Activated CD4-positive, alpha-beta T cell treated with anti-CD3 and anti-CD28 coated beads, Interleukin-2, amount 10 ng/mL, durations not matched to agents 7 days and 5 days (primary cell): ENCODE data around the gene CHST2. TPM values are rescaled to one million over a fixed set of nuclear protein-coding genes. Genes with fewer than 3 reads are reported as not detected.

Source experiments
- CTCF ChIA-PET: fragments of 350-600 bp; sonication (Branson Sonifier 250); formaldehyde crosslinking; loops from one replicate; lab custom pipeline; 2021; ENCODE audit warnings: antibody characterized with exemption; lab: Charles Lee
- POLR2A ChIA-PET: fragments of 350-600 bp; sonication (Branson Sonifier 250); formaldehyde crosslinking; loops from one replicate; lab custom pipeline; 2021; ENCODE audit warnings: antibody characterized with exemption; lab: Charles Lee
- DNase-seq: peaks from one replicate; pipeline ENCODE4 v3.0.0-alpha.2; 2020
- H3K27ac Mint-ChIP-seq: one replicate; pipeline ENCODE4 v1.8.0; 2021; ENCODE audit warnings: mild to moderate bottlenecking, moderate library complexity, mixed read lengths
- H3K27me3 Mint-ChIP-seq: one replicate; pipeline ENCODE4 v1.8.0; 2021; ENCODE audit warnings: mixed read lengths
- H3K36me3 Mint-ChIP-seq: one replicate; pipeline ENCODE4 v1.8.0; 2021; ENCODE audit warnings: low read depth, mixed read lengths
- H3K4me1 Mint-ChIP-seq: one replicate; pipeline ENCODE4 v1.8.0; 2021; ENCODE audit warnings: mixed read lengths
- H3K4me3 Mint-ChIP-seq: one replicate; pipeline ENCODE4 v1.8.0; 2021; ENCODE audit warnings: mild to moderate bottlenecking, moderate library complexity, mixed read lengths
- H3K9me3 Mint-ChIP-seq: one replicate; pipeline ENCODE4 v1.8.0; 2021; ENCODE audit warnings: mixed read lengths
- total RNA-seq, 2 experiments: library from RNA; stranded (reverse); gene quantifications; one replicate each; pipeline ENCODE4 v1.2.3, GENCODE V29; 2021

Gene CHST2
- total RNA-seq, 2 experiments from 2014 or later = 1.3 to 1.7 TPM

DNA sequence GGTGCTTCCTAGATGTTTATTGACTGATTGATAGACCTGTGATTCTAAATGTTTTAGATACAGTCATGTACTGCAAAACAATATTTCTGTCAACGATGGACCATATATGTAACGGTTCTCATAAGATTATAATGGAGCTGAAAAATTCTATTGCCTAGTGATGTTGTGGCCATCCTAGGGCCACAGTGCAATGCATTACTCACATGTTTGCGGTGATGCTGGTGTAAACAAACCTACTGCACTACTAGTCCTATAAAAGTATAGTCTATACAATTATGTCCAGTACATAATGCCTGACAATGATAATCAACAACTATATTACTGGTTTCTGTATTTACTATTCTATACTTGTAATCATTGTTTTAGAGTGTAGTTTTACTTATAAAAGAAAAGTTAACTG is 46.8 kb downstream of the CHST2 start:
- H3K4me1 Mint-ChIP-seq = peaks cover 63% of the 10 kb centered on the region
- H3K9me3 Mint-ChIP-seq = peaks cover 6% of the 10 kb centered on the region
- ChIA-PET CTCF (interaction anchor here (1.0 to 1.7 kb wide), 2 partner anchors 18 to 27 kb away, joined by 3 read pairs; no protein-coding TSS in a partner anchor), POLR2A (no interaction called here)
- no peaks in the 10 kb centered on the region for H3K27me3 Mint-ChIP-seq
- no peak for DNase-seq
- H3K27ac Mint-ChIP-seq = no peak overlapping the region
- H3K36me3 Mint-ChIP-seq = peaks cover 6% of the 10 kb centered on the region
- no peak overlapping the region for H3K4me3 Mint-ChIP-seq

DNA sequence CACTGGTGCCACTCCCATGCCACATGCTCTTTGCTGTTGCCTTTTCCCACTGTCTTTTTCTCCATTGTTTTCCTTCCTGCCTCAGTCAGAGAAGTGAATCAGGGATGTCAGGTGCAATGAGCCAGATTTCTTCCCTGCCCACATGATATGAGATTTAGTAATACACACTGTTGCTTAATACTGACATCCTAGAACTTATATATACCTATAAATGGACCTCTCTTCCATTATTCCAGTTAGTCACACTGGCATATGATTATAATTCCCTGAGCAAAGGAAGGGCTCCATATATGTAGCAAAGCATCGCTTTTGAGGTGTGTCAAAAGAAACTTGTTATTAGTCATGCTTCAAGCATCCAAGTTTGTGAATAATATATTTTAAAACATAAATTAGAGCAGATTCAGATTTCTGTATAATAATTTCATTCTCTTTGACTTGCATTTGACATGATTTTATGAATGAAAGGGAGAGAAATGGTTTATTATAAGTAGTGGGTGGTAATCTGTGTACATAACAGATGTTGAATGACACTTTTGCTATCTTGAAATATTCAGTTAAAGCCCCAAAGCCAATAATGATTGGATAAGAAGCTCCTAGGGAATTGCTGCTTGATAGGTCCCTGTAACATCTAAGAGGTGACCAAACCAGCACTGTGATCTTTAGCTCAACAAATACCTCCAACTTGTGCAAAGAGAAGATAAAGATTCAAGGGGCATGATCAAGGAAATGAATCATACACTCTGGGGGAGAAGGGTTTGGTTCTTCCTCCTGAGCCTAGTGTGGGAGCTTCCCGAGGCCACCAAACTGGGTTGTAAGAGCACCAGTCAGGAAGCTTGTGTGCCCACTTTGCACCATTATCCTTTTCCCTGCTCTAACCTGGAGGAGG is 48.6 kb downstream of the CHST2 start:
- Mint-ChIP-seq H3K36me3 (peaks cover 16% of the 10 kb centered on the region), H3K4me1 (peaks cover 75% of the 10 kb centered on the region), H3K4me3 (no peak overlapping the region), H3K27ac (no peak overlapping the region), H3K9me3 (peaks cover 15% of the 10 kb centered on the region), H3K27me3 (no peaks in the 10 kb centered on the region)
- CTCF ChIA-PET = no interaction called here
- DNase-seq = no peak
- POLR2A ChIA-PET = no interaction called here

DNA sequence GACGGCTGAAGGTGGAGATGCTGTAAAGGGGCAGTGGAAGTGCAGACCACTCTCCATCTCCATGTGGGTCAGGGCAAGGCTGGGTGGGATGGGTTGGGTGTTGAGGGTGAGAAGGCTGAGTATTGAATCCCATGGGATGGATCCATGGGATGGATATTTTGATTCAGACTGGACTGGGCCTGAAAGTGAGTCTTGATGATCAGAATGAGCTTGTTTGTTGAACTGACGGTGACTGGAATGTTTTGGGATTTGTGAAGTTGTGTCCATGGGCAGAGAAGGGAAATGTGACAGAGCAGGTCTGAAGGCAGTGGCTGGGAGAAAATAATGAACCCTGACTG is 49.3 kb downstream of the CHST2 start:
- POLR2A ChIA-PET = no interaction called here
- H3K4me1 Mint-ChIP-seq = peaks cover 69% of the 10 kb centered on the region
- H3K9me3 Mint-ChIP-seq = peaks cover 18% of the 10 kb centered on the region
- H3K27ac Mint-ChIP-seq = peak overlapping the region; percentile 2
- CTCF ChIA-PET = no interaction called here
- no peak for DNase-seq
- H3K4me3 Mint-ChIP-seq = no peak overlapping the region
- H3K27me3 Mint-ChIP-seq = no peaks in the 10 kb centered on the region
- H3K36me3 Mint-ChIP-seq = peaks cover 18% of the 10 kb centered on the region

DNA sequence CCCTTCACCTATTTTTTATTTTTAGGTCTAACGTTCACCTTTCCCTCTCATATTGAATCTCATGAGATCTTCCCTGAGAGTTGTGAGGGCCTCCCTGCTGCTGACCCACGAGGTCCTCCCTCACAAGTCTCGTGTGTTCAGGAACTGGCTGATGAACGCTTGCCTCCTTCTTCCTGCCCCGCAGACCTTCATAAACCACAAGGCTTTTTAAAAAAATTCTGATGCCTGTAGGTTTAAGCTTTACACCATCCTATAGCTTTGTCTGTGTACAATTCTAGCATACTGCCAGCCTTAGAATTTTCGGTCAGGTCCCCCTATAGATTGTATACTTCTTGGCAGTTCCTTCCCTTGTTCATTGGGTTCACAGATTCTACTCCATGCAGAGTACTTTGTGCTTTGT is 50.5 kb downstream of the CHST2 start:
- Mint-ChIP-seq H3K27ac (peak overlapping the region; percentile 71), H3K4me3 (no peak overlapping the region), H3K4me1 (peaks cover 56% of the 10 kb centered on the region), H3K27me3 (no peaks in the 10 kb centered on the region), H3K9me3 (peaks cover 21% of the 10 kb centered on the region), H3K36me3 (peaks cover 25% of the 10 kb centered on the region)
- ChIA-PET POLR2A (no interaction called here), CTCF (interaction anchor here (0.6 to 1.1 kb wide), 2 partner anchors 75 to 1888 kb away, joined by 3 to 4 read pairs; no protein-coding TSS in a partner anchor)
- DNase-seq = no peak

DNA sequence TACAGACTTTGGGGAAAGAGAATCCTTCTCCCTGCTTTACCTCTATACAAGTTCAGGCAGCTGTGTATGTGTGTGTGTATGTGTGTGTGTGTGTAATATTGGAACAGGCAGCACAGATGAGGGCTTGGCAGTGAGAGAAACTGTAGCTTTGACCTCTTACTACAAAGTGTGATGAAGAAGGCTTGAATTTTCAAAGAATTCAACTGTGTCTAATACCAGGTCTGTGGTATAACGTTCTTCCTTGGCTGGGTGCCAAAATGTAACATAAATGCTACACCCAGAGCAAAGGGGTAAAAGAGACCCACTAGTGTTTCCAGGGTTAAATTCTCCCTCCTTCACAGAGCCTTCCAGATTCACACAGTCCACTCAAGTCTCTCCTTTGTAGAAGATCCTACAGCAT is 51.1 kb downstream of the CHST2 start:
- no peak for DNase-seq
- peaks cover 50% of the 10 kb centered on the region for H3K4me1 Mint-ChIP-seq
- H3K36me3 Mint-ChIP-seq = peaks cover 25% of the 10 kb centered on the region
- H3K27ac Mint-ChIP-seq = peak overlapping the region; percentile 88
- ChIA-PET POLR2A (interaction anchor here (0.7 kb wide), 1 partner anchor 27 kb away, joined by 4 read pairs; no protein-coding TSS in a partner anchor), CTCF (interaction anchor here (0.6 to 2.0 kb wide), 4 partner anchors 10 to 75 kb away, joined by 3 to 6 read pairs (median 3); no protein-coding TSS in a partner anchor)
- no peaks in the 10 kb centered on the region for H3K27me3 Mint-ChIP-seq
- no peak overlapping the region for H3K4me3 Mint-ChIP-seq
- peaks cover 23% of the 10 kb centered on the region for H3K9me3 Mint-ChIP-seq

DNA sequence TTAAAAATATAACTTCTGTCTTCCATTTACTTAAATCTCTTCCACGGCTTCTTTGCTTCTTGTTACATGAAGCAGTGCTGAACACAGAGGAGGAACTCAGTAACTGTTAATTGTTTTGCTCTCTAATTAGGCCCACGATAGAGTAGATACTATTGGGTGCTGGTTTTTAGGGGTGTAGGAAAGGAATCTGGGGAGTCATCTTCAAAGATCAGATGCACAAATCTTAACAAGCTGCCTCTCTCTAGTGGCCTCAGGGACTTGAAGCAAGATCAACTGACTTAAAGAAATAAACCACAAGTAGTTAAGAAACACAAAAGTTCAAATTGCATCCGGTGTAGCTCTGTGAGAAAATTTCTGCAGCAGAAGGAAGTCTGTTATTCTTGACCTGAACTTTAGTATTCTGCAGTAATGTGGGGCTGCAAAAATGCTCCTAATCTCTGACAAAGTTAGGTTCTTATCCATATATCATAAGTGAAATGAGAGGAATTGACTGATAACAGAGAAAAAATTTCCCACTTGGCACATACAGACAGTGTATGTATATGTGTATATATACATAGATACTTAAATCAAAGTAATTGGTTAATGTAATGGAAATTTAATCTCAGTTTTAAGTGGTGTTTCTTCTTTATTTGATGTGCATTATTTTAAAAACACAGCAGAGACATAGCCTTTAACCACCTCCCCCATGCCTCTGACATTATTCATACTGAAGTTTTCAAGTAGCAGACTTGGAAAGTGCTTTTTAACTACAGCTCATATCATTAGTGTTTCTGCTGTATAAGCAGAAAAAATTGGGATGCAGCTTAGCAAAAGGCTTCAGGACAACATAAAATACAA is 51.8 kb downstream of the CHST2 start:
- DNase-seq = peak; percentile 46
- Mint-ChIP-seq H3K9me3 (peaks cover 23% of the 10 kb centered on the region), H3K36me3 (peaks cover 25% of the 10 kb centered on the region), H3K27ac (peak overlapping the region; percentile 88), H3K27me3 (no peaks in the 10 kb centered on the region), H3K4me1 (peaks cover 46% of the 10 kb centered on the region), H3K4me3 (peak overlapping the region; percentile 35)
- ChIA-PET POLR2A (interaction anchor here (0.7 kb wide), 1 partner anchor 26 kb away, joined by 4 read pairs; no protein-coding TSS in a partner anchor), CTCF (interaction anchor here (0.6 to 2.0 kb wide), 4 partner anchors 11 to 50 kb away, joined by 3 to 6 read pairs (median 4); no protein-coding TSS in a partner anchor)

DNA sequence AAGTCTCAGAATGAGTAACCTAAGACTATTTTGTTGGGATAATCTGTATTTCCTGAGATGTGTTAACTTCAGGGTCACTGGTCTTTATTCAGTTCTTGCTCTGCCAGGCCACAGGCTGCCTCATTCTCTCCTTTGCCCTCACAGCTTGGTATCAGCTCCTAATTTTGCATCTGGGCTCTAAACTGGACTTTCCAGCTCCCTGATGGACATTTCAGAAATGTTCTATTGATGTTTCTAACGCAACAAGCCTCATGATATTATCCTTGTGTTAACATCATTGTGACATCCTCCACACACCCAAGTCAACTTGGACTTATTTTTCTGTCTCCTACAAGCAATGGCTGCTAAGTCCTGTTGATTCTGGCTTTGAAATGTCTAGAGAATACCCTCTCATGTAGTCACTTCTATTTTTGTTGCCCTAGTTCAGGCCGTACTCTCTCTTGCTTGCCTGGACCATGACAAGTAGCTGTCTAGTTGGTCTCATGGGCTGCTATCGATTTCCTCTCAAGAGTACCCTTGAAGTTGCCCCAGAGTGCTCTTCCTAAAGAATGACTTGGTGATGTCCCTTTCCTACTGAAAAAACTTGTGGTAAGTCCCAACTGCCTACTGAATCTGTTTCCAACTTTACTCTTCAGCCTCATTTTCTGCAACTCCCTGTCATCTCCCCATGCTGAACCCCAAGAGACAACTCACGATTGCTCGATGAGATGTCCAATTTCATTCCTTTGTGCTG is 52.7 kb downstream of the CHST2 start:
- POLR2A ChIA-PET = interaction anchor here (0.6 kb wide), 1 partner anchor 49 kb away, joined by 3 read pairs; no protein-coding TSS in a partner anchor
- H3K9me3 Mint-ChIP-seq = peaks cover 23% of the 10 kb centered on the region
- peaks cover 25% of the 10 kb centered on the region for H3K36me3 Mint-ChIP-seq
- peaks cover 46% of the 10 kb centered on the region for H3K4me1 Mint-ChIP-seq
- H3K27me3 Mint-ChIP-seq = no peaks in the 10 kb centered on the region
- no peak overlapping the region for H3K27ac Mint-ChIP-seq
- CTCF ChIA-PET = interaction anchor here (1.1 to 2.0 kb wide), 2 partner anchors 12 to 35 kb away, joined by 4 to 6 read pairs; no protein-coding TSS in a partner anchor
- H3K4me3 Mint-ChIP-seq = no peak overlapping the region
- no peak for DNase-seq

DNA sequence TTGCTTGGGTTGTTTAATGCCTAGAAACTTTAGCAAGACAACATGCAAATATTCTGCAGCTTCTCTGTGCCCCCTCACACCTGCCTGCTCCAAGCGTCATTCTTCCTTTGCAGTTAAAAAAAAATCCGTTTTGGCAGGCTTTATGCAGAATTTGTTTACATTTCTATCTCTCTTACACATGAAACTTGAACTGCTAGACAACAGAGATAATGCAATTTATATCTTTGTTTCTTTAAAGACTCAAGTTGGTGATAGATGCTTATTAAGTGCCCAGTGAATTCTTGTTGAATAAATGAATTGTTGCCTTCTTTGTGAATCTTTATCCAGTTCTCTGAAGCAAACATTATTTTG is 53.2 kb downstream of the CHST2 start:
- Mint-ChIP-seq H3K36me3 (peaks cover 25% of the 10 kb centered on the region), H3K9me3 (peaks cover 23% of the 10 kb centered on the region), H3K4me3 (no peak overlapping the region), H3K4me1 (peaks cover 46% of the 10 kb centered on the region), H3K27ac (no peak overlapping the region), H3K27me3 (no peaks in the 10 kb centered on the region)
- CTCF ChIA-PET = interaction anchor here (2.0 kb wide), 1 partner anchor 13 kb away, joined by 6 read pairs; no protein-coding TSS in a partner anchor
- POLR2A ChIA-PET = no interaction called here
- no peak for DNase-seq

DNA sequence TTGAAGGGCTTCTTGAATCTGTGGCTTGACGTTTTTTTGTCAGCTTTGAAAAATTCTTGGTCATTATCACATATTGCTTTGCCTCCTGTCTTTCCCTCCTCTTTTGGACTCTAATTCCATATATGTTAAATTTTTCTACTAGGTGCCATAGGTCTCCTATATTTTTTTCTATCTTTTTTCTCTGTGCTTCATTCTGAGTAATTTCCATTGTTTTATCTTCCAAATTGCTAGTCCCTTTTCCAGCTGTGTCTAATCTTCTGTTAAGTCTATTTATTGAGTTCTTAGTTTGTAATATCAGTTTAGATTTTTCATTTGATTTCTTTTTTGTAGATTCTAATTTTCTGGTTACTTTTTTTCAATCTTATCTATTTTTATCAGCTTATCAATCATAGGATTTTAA is 53.7 kb downstream of the CHST2 start:
- Mint-ChIP-seq H3K4me3 (no peak overlapping the region), H3K27ac (no peak overlapping the region), H3K4me1 (peaks cover 44% of the 10 kb centered on the region), H3K27me3 (no peaks in the 10 kb centered on the region), H3K36me3 (peaks cover 25% of the 10 kb centered on the region), H3K9me3 (peaks cover 23% of the 10 kb centered on the region)
- ChIA-PET CTCF (no interaction called here), POLR2A (no interaction called here)
- DNase-seq = no peak

Other genes with a start within 250 kb of the CHST2 start
- not detected for gene PCOLCE2, start 230.7 kb upstream of the CHST2 start, total RNA-seq
- gene PAQR9, start 156.1 kb upstream of the CHST2 start, total RNA-seq = not detected
- gene U2SURP, start 118.2 kb upstream of the CHST2 start, total RNA-seq = 100 to 1,000 TPM; 111 to 123 TPM